GM23338 (cell line): Measurements from ENCODE around the gene ADRA2B. TPM values are rescaled to one million over a fixed set of nuclear protein-coding genes. Genes with fewer than 3 reads are reported as not detected.

Experiments
- ATAC-seq: fragments of 200-7000 bp; cut with Tn5 transposase; 3 replicates; pipeline ENCODE4 v1.9.1; 2020
- DNase-seq: peaks from one replicate; pipeline ENCODE4 v3.0.0-alpha.2; 2015; ENCODE audit warnings: low spot score
- H2AFZ ChIP-seq: fragments of 200-600 bp; sonication (generic); 2 replicates; pipeline ENCODE4 v1.8.0; 2016; ENCODE audit warnings: antibody characterized with exemption, mild to moderate bottlenecking, moderate library complexity
- H3F3A ChIP-seq: fragments of 200-600 bp; sonication (generic); replicated peaks from 2 replicates; pipeline ENCODE4 v1.8.0; 2017; ENCODE audit warnings: antibody characterized with exemption, mixed run types, low read depth
- H3K27ac ChIP-seq: fragments of 200-600 bp; sonication (generic); 2 replicates; pipeline ENCODE4 v1.6.1; 2016; ENCODE audit warnings: low read depth
- H3K27me3 ChIP-seq: fragments of 200-600 bp; sonication (generic); 2 replicates; pipeline ENCODE4 v1.8.0; 2016; ENCODE audit warnings: mild to moderate bottlenecking, mixed run types, moderate library complexity; ENCODE audit not compliant: insufficient read depth
- H3K36me3 ChIP-seq: fragments of 200-600 bp; sonication (generic); 2 replicates; pipeline ENCODE4 v1.8.0; 2016; ENCODE audit warnings: mild to moderate bottlenecking; ENCODE audit not compliant: insufficient read depth
- H3K4me1 ChIP-seq: fragments of 200-600 bp; sonication (generic); 2 replicates; pipeline ENCODE4 v1.8.0; 2016; ENCODE audit warnings: mild to moderate bottlenecking, moderate library complexity; ENCODE audit not compliant: insufficient read depth
- H3K4me2 ChIP-seq: fragments of 200-600 bp; sonication (generic); 2 replicates; pipeline ENCODE4 v1.7.1; 2017; ENCODE audit warnings: mixed run types
- H3K4me3 ChIP-seq: fragments of 200-600 bp; sonication (generic); 2 replicates; pipeline ENCODE4 v1.6.1; 2016; ENCODE audit warnings: mixed run types
- H3K79me2 ChIP-seq: fragments of 200-600 bp; sonication (generic); replicated peaks from 2 replicates; pipeline ENCODE4 v1.8.0; 2017; ENCODE audit warnings: mild to moderate bottlenecking; ENCODE audit not compliant: insufficient read depth
- H3K9me2 ChIP-seq: fragments of 200-600 bp; sonication (generic); 2 replicates; pipeline ENCODE4 v1.8.0; 2017; ENCODE audit not compliant: insufficient read depth
- H4K20me1 ChIP-seq: fragments of 200-600 bp; sonication (generic); replicated peaks from 2 replicates; pipeline ENCODE4 v1.8.0; 2017; ENCODE audit warnings: mild to moderate bottlenecking; ENCODE audit not compliant: insufficient read depth
- H3K27ac Mint-ChIP-seq: 2 replicates; pipeline ENCODE4 v1.8.0; 2020; ENCODE audit warnings: inconsistent platforms, mild to moderate bottlenecking, moderate library complexity, mixed read lengths
- H3K27me3 Mint-ChIP-seq: 3 replicates; pipeline ENCODE4 v1.8.0; 2022; ENCODE audit warnings: low read depth, mild to moderate bottlenecking, moderate library complexity, mixed read lengths, inconsistent platforms; ENCODE audit not compliant: insufficient read depth, poor library complexity
- H3K36me3 Mint-ChIP-seq: 3 replicates; pipeline ENCODE4 v1.8.0; 2021; ENCODE audit warnings: low read depth, mild to moderate bottlenecking, inconsistent platforms, moderate library complexity, mixed read lengths
- H3K4me1 Mint-ChIP-seq: 3 replicates; pipeline ENCODE4 v1.8.0; 2020; ENCODE audit warnings: mild to moderate bottlenecking, inconsistent platforms, mixed read lengths
- H3K4me3 Mint-ChIP-seq: 3 replicates; pipeline ENCODE4 v1.8.0; 2021; ENCODE audit warnings: moderate library complexity, mild to moderate bottlenecking, inconsistent platforms, mixed read lengths
- H3K9me3 Mint-ChIP-seq: 3 replicates; pipeline ENCODE4 v1.8.0; 2020; ENCODE audit warnings: moderate library complexity, mild to moderate bottlenecking, inconsistent platforms, mixed read lengths
- CREB1 ChIP-seq: fragments of 250-450 bp; sonication (Bioruptor Pico); IDR thresholded peaks from 2 replicates; pipeline ENCODE4 v1.5.0; 2020; ENCODE audit warnings: low read depth, mild to moderate bottlenecking, moderate library complexity
- EZH2 ChIP-seq: fragments of 200-600 bp; sonication (generic); IDR thresholded peaks from one replicate; pipeline ENCODE4 v1.8.0; 2017; ENCODE audit warnings: antibody characterized with exemption, mild to moderate bottlenecking, low read depth; ENCODE audit not compliant: unreplicated experiment
- EZH2phosphoT487 ChIP-seq: fragments of 200-600 bp; sonication (generic); IDR thresholded peaks from one replicate; pipeline ENCODE4 v1.8.1; 2018; ENCODE audit warnings: antibody characterized with exemption; ENCODE audit not compliant: unreplicated experiment
- JUNB ChIP-seq: IDR thresholded peaks from one replicate; pipeline ENCODE4 v1.6.1; 2016; ENCODE audit warnings: antibody characterized with exemption; ENCODE audit not compliant: unreplicated experiment
- NANOG ChIP-seq: IDR thresholded peaks from 2 replicates; pipeline ENCODE4 v1.6.1; 2016; ENCODE audit warnings: antibody characterized with exemption, borderline replicate concordance
- POLR2AphosphoS5 ChIP-seq: IDR thresholded peaks from 2 replicates; pipeline ENCODE4 v1.6.1; 2016; ENCODE audit warnings: antibody characterized with exemption, low read depth
- STAT1 ChIP-seq: IDR thresholded peaks from one replicate; pipeline ENCODE4 v1.6.1; 2016; ENCODE audit warnings: antibody characterized with exemption; ENCODE audit not compliant: unreplicated experiment
- ZNF114 ChIP-seq: fragments of 250-450 bp; sonication (Bioruptor Pico); IDR thresholded peaks from 2 replicates; pipeline ENCODE4 v1.5.0; 2020; ENCODE audit warnings: mild to moderate bottlenecking, moderate library complexity
- ZNF331 ChIP-seq: fragments of 250-450 bp; sonication (Bioruptor Pico); IDR thresholded peaks from 2 replicates; pipeline ENCODE4 v1.5.0; 2020; ENCODE audit warnings: low read depth, mild to moderate bottlenecking, moderate library complexity
- polyA plus RNA-seq: library from polyadenylated mRNA; unstranded; fragments of >200 nt; fragmentation: Nextera tagmentation; extraction: Ambion mirVana; gene quantifications from 2 replicates; pipeline ENCODE4 v1.2.1, GENCODE V29; 2016
- total RNA-seq: library from RNA; depleted of rRNA; stranded (reverse); fragments of >200 nt; shearing (Covaris generic); gene quantifications from 2 replicates; pipeline ENCODE4 v1.2.3, GENCODE V29; 2014
- TF ChIP-seq, protein P1 (sequence below): fragments of 250-450 bp; sonication (Bioruptor Pico); IDR thresholded peaks from 2 replicates; pipeline ENCODE4 v1.5.0; 2020; ENCODE audit warnings: mild to moderate bottlenecking, moderate library complexity
- TF ChIP-seq, protein P2 (sequence below): IDR thresholded peaks from 2 replicates; pipeline ENCODE4 v1.6.1; 2016; ENCODE audit warnings: antibody characterized with exemption
- TF ChIP-seq, protein P3 (sequence below), 2 experiments: fragments of 200-600 bp in 1 of 2; sonication (generic) in 1 of 2; conservative IDR thresholded peaks; 2 replicates each; pipeline versions ENCODE4 v1.5.1 to v1.6.1; 2016 to 2017; ENCODE audit warnings: antibody characterized with exemption in 2 of 2, low read depth in 2 of 2, mild to moderate bottlenecking in 2 of 2, moderate library complexity in 1 of 2
- TF ChIP-seq, protein P4 (sequence below): IDR thresholded peaks from one replicate; pipeline ENCODE4 v1.6.1; 2018; ENCODE audit warnings: antibody characterized with exemption; ENCODE audit not compliant: unreplicated experiment

Gene ADRA2B
- total and polyA plus RNA-seq, 2 experiments from 2014 or later, result 1.7 to 5.9 TPM

DNA sequence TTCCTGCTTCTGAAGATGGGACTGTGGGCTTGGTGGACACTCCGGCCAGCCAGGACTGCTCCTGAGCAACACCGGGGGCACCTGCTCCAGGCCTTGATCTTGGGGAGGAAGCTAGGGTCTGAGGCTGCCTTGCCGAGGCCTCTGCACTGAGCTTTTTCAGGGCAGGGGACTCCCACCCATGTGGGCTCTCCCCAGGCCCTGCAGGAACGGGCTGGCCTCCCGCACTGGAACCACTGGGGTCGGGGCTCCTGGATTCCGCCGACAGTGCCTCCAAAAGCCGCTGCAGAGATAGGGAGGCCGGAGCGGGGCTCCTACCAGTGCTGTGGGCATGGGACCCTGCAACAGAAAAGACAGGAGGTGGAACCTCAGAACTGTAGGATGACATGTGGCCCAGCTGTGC, 7.6 kb upstream of the ADRA2B start:
- no peaks in the 10 kb centered on the region; the same call in 2 of the 3 replicates for H3K36me3 Mint-ChIP-seq
- H3K27ac ChIP-seq, result no peak overlapping the region
- H3K4me3 ChIP-seq, result no peak overlapping the region
- no peaks in the 10 kb centered on the region for H3K36me3 ChIP-seq
- ATAC-seq (no peak), DNase-seq (no peak)
- TF ChIP-seq POLR2AphosphoS5 (no peak), STAT1 (no peak), ZNF331 (CRISPR knock-in tag) (no peak), JUNB (no peak), EZH2 (no peak), ZNF114 (CRISPR knock-in tag) (no peak), CREB1 (no peak), EZH2phosphoT487 (no peak), NANOG (no peak)
- TF ChIP-seq, protein P1, sequence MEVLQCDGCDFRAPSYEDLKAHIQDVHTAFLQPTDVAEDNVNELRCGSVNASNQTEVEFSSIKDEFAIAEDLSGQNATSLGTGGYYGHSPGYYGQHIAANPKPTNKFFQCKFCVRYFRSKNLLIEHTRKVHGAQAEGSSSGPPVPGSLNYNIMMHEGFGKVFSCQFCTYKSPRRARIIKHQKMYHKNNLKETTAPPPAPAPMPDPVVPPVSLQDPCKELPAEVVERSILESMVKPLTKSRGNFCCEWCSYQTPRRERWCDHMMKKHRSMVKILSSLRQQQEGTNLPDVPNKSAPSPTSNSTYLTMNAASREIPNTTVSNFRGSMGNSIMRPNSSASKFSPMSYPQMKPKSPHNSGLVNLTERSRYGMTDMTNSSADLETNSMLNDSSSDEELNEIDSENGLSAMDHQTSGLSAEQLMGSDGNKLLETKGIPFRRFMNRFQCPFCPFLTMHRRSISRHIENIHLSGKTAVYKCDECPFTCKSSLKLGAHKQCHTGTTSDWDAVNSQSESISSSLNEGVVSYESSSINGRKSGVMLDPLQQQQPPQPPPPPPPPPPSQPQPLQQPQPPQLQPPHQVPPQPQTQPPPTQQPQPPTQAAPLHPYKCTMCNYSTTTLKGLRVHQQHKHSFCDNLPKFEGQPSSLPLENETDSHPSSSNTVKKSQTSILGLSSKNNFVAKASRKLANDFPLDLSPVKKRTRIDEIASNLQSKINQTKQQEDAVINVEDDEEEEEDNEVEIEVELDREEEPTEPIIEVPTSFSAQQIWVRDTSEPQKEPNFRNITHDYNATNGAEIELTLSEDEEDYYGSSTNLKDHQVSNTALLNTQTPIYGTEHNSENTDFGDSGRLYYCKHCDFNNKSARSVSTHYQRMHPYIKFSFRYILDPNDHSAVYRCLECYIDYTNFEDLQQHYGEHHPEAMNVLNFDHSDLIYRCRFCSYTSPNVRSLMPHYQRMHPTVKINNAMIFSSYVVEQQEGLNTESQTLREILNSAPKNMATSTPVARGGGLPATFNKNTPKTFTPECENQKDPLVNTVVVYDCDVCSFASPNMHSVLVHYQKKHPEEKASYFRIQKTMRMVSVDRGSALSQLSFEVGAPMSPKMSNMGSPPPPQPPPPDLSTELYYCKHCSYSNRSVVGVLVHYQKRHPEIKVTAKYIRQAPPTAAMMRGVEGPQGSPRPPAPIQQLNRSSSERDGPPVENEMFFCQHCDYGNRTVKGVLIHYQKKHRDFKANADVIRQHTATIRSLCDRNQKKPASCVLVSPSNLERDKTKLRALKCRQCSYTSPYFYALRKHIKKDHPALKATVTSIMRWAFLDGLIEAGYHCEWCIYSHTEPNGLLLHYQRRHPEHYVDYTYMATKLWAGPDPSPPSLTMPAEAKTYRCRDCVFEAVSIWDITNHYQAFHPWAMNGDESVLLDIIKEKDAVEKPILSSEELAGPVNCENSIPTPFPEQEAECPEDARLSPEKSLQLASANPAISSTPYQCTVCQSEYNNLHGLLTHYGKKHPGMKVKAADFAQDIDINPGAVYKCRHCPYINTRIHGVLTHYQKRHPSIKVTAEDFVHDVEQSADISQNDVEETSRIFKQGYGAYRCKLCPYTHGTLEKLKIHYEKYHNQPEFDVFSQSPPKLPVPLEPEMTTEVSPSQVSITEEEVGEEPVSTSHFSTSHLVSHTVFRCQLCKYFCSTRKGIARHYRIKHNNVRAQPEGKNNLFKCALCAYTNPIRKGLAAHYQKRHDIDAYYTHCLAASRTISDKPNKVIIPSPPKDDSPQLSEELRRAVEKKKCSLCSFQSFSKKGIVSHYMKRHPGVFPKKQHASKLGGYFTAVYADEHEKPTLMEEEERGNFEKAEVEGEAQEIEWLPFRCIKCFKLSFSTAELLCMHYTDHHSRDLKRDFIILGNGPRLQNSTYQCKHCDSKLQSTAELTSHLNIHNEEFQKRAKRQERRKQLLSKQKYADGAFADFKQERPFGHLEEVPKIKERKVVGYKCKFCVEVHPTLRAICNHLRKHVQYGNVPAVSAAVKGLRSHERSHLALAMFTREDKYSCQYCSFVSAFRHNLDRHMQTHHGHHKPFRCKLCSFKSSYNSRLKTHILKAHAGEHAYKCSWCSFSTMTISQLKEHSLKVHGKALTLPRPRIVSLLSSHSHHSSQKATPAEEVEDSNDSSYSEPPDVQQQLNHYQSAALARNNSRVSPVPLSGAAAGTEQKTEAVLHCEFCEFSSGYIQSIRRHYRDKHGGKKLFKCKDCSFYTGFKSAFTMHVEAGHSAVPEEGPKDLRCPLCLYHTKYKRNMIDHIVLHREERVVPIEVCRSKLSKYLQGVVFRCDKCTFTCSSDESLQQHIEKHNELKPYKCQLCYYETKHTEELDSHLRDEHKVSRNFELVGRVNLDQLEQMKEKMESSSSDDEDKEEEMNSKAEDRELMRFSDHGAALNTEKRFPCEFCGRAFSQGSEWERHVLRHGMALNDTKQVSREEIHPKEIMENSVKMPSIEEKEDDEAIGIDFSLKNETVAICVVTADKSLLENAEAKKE, result no peak
- TF ChIP-seq, protein P2, sequence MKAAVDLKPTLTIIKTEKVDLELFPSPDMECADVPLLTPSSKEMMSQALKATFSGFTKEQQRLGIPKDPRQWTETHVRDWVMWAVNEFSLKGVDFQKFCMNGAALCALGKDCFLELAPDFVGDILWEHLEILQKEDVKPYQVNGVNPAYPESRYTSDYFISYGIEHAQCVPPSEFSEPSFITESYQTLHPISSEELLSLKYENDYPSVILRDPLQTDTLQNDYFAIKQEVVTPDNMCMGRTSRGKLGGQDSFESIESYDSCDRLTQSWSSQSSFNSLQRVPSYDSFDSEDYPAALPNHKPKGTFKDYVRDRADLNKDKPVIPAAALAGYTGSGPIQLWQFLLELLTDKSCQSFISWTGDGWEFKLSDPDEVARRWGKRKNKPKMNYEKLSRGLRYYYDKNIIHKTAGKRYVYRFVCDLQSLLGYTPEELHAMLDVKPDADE, result no peak
- TF ChIP-seq, protein P3, sequence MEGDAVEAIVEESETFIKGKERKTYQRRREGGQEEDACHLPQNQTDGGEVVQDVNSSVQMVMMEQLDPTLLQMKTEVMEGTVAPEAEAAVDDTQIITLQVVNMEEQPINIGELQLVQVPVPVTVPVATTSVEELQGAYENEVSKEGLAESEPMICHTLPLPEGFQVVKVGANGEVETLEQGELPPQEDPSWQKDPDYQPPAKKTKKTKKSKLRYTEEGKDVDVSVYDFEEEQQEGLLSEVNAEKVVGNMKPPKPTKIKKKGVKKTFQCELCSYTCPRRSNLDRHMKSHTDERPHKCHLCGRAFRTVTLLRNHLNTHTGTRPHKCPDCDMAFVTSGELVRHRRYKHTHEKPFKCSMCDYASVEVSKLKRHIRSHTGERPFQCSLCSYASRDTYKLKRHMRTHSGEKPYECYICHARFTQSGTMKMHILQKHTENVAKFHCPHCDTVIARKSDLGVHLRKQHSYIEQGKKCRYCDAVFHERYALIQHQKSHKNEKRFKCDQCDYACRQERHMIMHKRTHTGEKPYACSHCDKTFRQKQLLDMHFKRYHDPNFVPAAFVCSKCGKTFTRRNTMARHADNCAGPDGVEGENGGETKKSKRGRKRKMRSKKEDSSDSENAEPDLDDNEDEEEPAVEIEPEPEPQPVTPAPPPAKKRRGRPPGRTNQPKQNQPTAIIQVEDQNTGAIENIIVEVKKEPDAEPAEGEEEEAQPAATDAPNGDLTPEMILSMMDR (conservative IDR thresholded peaks at IDR 0.05; ENCODE audit: low read depth in 2 of 2), result no peak
- TF ChIP-seq, protein P4, sequence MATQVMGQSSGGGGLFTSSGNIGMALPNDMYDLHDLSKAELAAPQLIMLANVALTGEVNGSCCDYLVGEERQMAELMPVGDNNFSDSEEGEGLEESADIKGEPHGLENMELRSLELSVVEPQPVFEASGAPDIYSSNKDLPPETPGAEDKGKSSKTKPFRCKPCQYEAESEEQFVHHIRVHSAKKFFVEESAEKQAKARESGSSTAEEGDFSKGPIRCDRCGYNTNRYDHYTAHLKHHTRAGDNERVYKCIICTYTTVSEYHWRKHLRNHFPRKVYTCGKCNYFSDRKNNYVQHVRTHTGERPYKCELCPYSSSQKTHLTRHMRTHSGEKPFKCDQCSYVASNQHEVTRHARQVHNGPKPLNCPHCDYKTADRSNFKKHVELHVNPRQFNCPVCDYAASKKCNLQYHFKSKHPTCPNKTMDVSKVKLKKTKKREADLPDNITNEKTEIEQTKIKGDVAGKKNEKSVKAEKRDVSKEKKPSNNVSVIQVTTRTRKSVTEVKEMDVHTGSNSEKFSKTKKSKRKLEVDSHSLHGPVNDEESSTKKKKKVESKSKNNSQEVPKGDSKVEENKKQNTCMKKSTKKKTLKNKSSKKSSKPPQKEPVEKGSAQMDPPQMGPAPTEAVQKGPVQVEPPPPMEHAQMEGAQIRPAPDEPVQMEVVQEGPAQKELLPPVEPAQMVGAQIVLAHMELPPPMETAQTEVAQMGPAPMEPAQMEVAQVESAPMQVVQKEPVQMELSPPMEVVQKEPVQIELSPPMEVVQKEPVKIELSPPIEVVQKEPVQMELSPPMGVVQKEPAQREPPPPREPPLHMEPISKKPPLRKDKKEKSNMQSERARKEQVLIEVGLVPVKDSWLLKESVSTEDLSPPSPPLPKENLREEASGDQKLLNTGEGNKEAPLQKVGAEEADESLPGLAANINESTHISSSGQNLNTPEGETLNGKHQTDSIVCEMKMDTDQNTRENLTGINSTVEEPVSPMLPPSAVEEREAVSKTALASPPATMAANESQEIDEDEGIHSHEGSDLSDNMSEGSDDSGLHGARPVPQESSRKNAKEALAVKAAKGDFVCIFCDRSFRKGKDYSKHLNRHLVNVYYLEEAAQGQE, result no peak
- H3K27me3 Mint-ChIP-seq, result peaks cover 19% of the 10 kb centered on the region
- H3K27me3 ChIP-seq, result no peaks in the 10 kb centered on the region
- H3K4me1 ChIP-seq, result no peaks in the 10 kb centered on the region
- no peaks in the 10 kb centered on the region for H3K9me2 ChIP-seq
- peaks cover 11% of the 10 kb centered on the region; the same call in 2 of the 3 replicates for H3K4me1 Mint-ChIP-seq
- H3K4me3 Mint-ChIP-seq, result no peak overlapping the region
- no peaks in the 10 kb centered on the region for H3K79me2 ChIP-seq
- no peak overlapping the region for H3K4me2 ChIP-seq
- H2AFZ ChIP-seq, result no peak overlapping the region
- H3F3A ChIP-seq, result no peaks in the 10 kb centered on the region
- no peaks in the 10 kb centered on the region for H4K20me1 ChIP-seq
- H3K27ac Mint-ChIP-seq, result no peak overlapping the region
- H3K9me3 Mint-ChIP-seq, result no peaks in the 10 kb centered on the region
